ENCODE results near the gene PLCB4. TPM values are rescaled to one million over a fixed set of nuclear protein-coding genes. Genes with fewer than 3 reads are reported as not detected.

Gene PLCB4
- total RNA-seq, 2 experiments from 2014 or later: not detected

DNA sequence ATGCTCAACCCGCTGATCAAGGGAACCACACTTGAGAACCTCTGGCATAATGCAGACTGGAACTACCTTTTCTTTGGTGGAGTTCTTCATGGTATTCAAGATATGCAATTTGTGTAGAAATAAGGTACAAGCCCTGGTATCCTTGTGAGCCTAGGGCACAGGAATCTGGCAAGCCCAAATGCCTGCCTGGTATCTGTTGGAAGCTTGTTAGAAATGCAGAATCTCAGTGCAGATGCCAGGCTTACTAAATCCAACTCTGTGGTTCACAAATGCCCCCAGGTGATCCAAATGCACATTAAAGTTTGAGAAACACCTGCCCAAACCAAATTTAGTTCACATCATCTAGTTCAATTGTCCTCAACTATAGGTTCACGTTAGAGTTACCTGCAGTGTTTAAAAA, 285.7 kb downstream of the PLCB4 start:
- CTCF ChIA-PET: no interaction called here
- H3K27me3 Mint-ChIP-seq: no peaks in the 10 kb centered on the region
- H3K4me1 Mint-ChIP-seq: no peaks in the 10 kb centered on the region
- H3K9me3 Mint-ChIP-seq: no peaks in the 10 kb centered on the region
- no peaks in the 10 kb centered on the region for H3K36me3 Mint-ChIP-seq (ENCODE audit: low read depth)
- DNase-seq: no peak
- POLR2A ChIA-PET: interaction anchor here (0.7 kb wide), 1 partner anchor 24 kb away, joined by 3 read pairs; no protein-coding TSS in a partner anchor
- H3K27ac Mint-ChIP-seq: no peak overlapping the region
- H3K4me3 Mint-ChIP-seq: no peak overlapping the region

DNA sequence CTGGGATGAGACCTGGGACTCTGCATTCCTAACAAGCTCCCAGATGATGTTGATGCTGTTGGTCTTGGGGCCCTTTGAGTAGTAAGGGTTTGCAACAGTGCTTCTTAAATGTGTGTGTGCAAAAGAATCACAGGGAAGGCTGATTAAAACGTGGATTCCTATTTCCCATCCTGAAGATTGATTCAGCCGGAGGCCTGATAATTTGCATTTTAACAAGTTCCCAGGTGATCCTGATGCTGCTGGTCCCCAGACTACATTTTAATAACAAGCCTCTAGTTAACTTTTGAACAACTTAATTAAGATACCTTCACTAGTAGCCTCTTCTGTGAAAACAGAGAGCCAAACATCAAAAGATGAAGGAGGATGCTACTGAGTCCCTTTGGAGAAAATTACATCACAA, 289.1 kb downstream of the PLCB4 start:
- POLR2A ChIA-PET: no interaction called here
- H3K4me1 Mint-ChIP-seq: no peaks in the 10 kb centered on the region
- CTCF ChIA-PET: no interaction called here

GRCh38 chr20:9359561-9360308, 290.8 kb downstream of the PLCB4 start:
- no peaks in the 10 kb centered on the region for H3K36me3 Mint-ChIP-seq (ENCODE audit: low read depth)
- no peak overlapping the region for H3K27ac Mint-ChIP-seq
- no peaks in the 10 kb centered on the region for H3K27me3 Mint-ChIP-seq
- no peaks in the 10 kb centered on the region for H3K4me1 Mint-ChIP-seq
- no peak for DNase-seq
- no peak overlapping the region for H3K4me3 Mint-ChIP-seq
- ChIA-PET CTCF (no interaction called here), POLR2A (no interaction called here)
- H3K9me3 Mint-ChIP-seq: no peaks in the 10 kb centered on the region

More for the DNA sequence above, 289.1 kb downstream of the PLCB4 start:
- Mint-ChIP-seq H3K4me3 (no peak overlapping the region), H3K27ac (no peak overlapping the region), H3K9me3 (no peaks in the 10 kb centered on the region), H3K27me3 (no peaks in the 10 kb centered on the region), H3K36me3 (ENCODE audit: low read depth) (no peaks in the 10 kb centered on the region)
- DNase-seq: no peak

DNA sequence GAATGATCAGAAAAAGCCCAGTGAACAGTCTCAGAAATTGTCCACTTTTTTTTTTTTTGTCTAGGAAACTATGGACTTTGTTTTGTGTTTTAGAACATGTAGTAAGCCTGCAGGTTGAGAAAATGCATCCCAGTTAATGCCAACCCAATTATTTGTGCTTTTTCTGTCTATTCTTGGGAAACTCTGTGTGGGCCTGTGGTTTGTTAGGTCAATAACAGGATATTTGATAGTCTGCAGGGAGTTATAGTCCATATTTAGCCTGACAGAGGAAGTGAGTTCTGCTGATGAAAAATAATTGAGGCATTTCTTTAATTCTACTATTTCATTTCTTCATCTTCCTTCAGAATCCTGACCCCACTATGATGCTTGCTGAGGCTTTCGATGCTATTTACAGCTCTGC, 291.5 kb downstream of the PLCB4 start:
- no peak overlapping the region for H3K27ac Mint-ChIP-seq
- H3K4me1 Mint-ChIP-seq: no peaks in the 10 kb centered on the region
- POLR2A ChIA-PET: no interaction called here
- no peak overlapping the region for H3K4me3 Mint-ChIP-seq
- H3K27me3 Mint-ChIP-seq: no peaks in the 10 kb centered on the region
- CTCF ChIA-PET: no interaction called here
- no peaks in the 10 kb centered on the region for H3K36me3 Mint-ChIP-seq (ENCODE audit: low read depth)
- no peaks in the 10 kb centered on the region for H3K9me3 Mint-ChIP-seq
- DNase-seq: no peak

GRCh38 chr20:9363673-9364072, 294.8 kb downstream of the PLCB4 start:
- Mint-ChIP-seq H3K36me3 (ENCODE audit: low read depth) (no peaks in the 10 kb centered on the region), H3K27ac (no peak overlapping the region), H3K9me3 (no peaks in the 10 kb centered on the region), H3K4me1 (no peaks in the 10 kb centered on the region), H3K27me3 (no peaks in the 10 kb centered on the region), H3K4me3 (no peak overlapping the region)
- no peak for DNase-seq
- CTCF ChIA-PET: no interaction called here
- POLR2A ChIA-PET: no interaction called here

- Mint-ChIP-seq H3K4me3 (no peak overlapping the region), H3K4me1 (no peaks in the 10 kb centered on the region), H3K27me3 (no peaks in the 10 kb centered on the region), H3K27ac (no peak overlapping the region), H3K9me3 (no peaks in the 10 kb centered on the region), H3K36me3 (ENCODE audit: low read depth) (no peaks in the 10 kb centered on the region)
- ChIA-PET CTCF (no interaction called here), POLR2A (no interaction called here)
- no peak for DNase-seq
These were observed 298.4 kb downstream of the PLCB4 start for GRCh38 chr20:9367328-9367727.

- no peak for DNase-seq
- Mint-ChIP-seq H3K9me3 (no peaks in the 10 kb centered on the region), H3K4me1 (no peaks in the 10 kb centered on the region), H3K4me3 (no peak overlapping the region), H3K27ac (no peak overlapping the region), H3K36me3 (ENCODE audit: low read depth) (no peaks in the 10 kb centered on the region), H3K27me3 (peaks cover 1% of the 10 kb centered on the region)
- CTCF ChIA-PET: no interaction called here
- POLR2A ChIA-PET: no interaction called here
These were observed 298.9 kb downstream of the PLCB4 start for GRCh38 chr20:9367746-9368145.

DNA sequence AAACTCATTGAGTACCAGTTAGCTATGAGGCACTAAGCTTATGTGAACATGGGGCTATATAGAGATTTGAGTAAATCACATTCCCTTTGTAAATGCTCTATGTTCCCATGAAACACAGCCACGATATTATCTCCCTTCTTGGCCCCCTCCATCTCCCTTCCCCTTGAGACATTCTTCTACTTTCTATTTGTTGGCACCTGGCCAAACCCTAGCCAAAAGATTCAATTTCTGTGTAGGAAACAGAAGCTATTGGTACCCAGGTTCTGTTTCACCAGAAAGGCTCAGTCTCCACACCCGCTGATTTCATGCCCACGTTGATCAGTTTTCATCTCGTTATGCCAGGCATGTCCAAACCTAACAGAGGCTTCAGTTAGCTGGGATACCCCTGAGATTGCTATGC, 300.0 kb downstream of the PLCB4 start:
- no peak for DNase-seq
- H3K9me3 Mint-ChIP-seq: no peaks in the 10 kb centered on the region
- CTCF ChIA-PET: no interaction called here

DNA sequence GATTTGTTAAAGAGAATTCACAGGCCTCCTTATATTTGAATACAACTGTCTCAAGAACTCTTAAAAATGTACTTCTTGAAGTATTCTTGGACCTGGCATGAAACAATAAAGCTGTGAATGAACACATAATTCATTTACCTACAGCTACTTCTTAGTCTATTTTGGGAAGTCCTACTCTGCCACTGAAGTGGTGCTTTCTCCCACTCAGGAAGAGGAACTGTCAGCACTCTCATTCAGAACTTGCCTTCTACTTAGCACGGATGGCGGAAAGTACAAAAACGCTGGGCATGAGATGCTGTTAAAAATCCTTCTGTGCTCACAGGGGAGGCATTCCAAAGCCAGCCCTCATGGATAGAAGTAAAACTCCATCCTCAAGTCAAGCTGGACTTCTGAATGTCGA, 300.7 kb downstream of the PLCB4 start:
- CTCF ChIA-PET: no interaction called here
- no peak overlapping the region for H3K27ac Mint-ChIP-seq
- DNase-seq: no peak
- no peaks in the 10 kb centered on the region for H3K36me3 Mint-ChIP-seq (ENCODE audit: low read depth)
- no peaks in the 10 kb centered on the region for H3K4me1 Mint-ChIP-seq
- no peak overlapping the region for H3K4me3 Mint-ChIP-seq
- no peaks in the 10 kb centered on the region for H3K9me3 Mint-ChIP-seq
- H3K27me3 Mint-ChIP-seq: peaks cover 2% of the 10 kb centered on the region
- POLR2A ChIA-PET: no interaction called here

More for the DNA sequence above, 300.0 kb downstream of the PLCB4 start:
- Mint-ChIP-seq H3K27me3 (peaks cover 2% of the 10 kb centered on the region), H3K4me3 (no peak overlapping the region), H3K27ac (no peak overlapping the region), H3K36me3 (ENCODE audit: low read depth) (no peaks in the 10 kb centered on the region), H3K4me1 (no peaks in the 10 kb centered on the region)
- POLR2A ChIA-PET: no interaction called here

DNA sequence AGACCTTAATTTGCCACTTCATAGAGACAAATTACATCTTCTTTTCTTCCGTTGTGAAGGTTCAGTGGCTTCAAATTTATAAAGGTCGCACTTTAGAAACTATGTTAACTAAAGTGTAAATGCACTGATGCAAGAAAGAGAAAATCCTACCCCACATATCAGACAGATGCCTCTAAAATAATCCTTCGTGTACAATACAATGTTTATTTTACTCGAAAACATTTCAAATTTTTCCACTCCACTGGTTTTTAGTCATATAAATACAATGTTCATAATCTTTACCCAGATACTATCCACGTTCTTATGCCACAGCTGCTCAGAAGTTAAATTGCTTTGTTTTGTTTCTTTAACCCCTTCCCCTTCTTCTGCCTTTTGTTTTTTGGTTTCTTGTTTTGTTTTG, 305.2 kb downstream of the PLCB4 start:
- H3K36me3 Mint-ChIP-seq (ENCODE audit: low read depth): no peaks in the 10 kb centered on the region
- no peak for DNase-seq
- H3K4me1 Mint-ChIP-seq: no peaks in the 10 kb centered on the region
- H3K9me3 Mint-ChIP-seq: no peaks in the 10 kb centered on the region
- H3K4me3 Mint-ChIP-seq: no peak overlapping the region
- peaks cover 2% of the 10 kb centered on the region for H3K27me3 Mint-ChIP-seq
- ChIA-PET POLR2A (no interaction called here), CTCF (no interaction called here)
- H3K27ac Mint-ChIP-seq: no peak overlapping the region

GRCh38 chr20:9374480-9374879, 305.6 kb downstream of the PLCB4 start:
- H3K4me3 Mint-ChIP-seq: no peak overlapping the region
- DNase-seq: no peak
- H3K27me3 Mint-ChIP-seq: peaks cover 2% of the 10 kb centered on the region
- no peak overlapping the region for H3K27ac Mint-ChIP-seq
- no peaks in the 10 kb centered on the region for H3K9me3 Mint-ChIP-seq
- ChIA-PET CTCF (no interaction called here), POLR2A (no interaction called here)
- no peaks in the 10 kb centered on the region for H3K36me3 Mint-ChIP-seq (ENCODE audit: low read depth)
- H3K4me1 Mint-ChIP-seq: no peaks in the 10 kb centered on the region

DNA sequence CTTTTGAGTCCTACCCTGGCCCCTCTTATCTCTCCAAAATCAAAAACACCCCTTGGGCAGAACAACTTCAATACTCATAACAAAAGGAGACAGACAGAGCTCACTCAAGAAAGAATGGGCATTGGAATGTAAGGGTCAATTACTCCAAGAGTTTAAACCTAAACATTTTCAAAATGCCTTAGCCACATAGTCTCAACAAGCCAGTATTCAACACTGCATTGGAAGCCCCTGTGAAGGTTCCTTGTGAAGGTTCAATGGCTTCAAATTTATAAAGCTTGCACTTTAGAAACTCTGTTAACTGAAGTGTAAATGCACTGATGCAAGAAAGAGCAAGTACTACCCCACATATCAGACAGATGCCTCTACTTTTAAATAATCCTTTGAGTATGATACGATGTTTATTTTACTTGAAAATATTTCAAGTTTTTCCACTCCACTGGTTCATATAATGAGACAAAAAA, 306.4 kb downstream of the PLCB4 start:
- no peak for DNase-seq
- ChIA-PET POLR2A (no interaction called here), CTCF (no interaction called here)
- Mint-ChIP-seq H3K4me3 (no peak overlapping the region), H3K27me3 (peaks cover 2% of the 10 kb centered on the region), H3K9me3 (no peaks in the 10 kb centered on the region), H3K36me3 (ENCODE audit: low read depth) (no peaks in the 10 kb centered on the region), H3K4me1 (no peaks in the 10 kb centered on the region), H3K27ac (no peak overlapping the region)

GRCh38 chr20:9377007-9377406, 308.1 kb downstream of the PLCB4 start:
- DNase-seq: no peak
- no peak overlapping the region for H3K27ac Mint-ChIP-seq
- POLR2A ChIA-PET: no interaction called here
- H3K4me1 Mint-ChIP-seq: no peaks in the 10 kb centered on the region
- H3K27me3 Mint-ChIP-seq: peaks cover 2% of the 10 kb centered on the region
- H3K4me3 Mint-ChIP-seq: no peak overlapping the region
- H3K9me3 Mint-ChIP-seq: no peaks in the 10 kb centered on the region
- no peaks in the 10 kb centered on the region for H3K36me3 Mint-ChIP-seq (ENCODE audit: low read depth)
- CTCF ChIA-PET: no interaction called here

Data from activated CD4-positive, alpha-beta T cell treated with anti-CD3 and anti-CD28 coated beads, Interleukin-2, amount 10 ng/mL, durations not matched to agents 7 days and 5 days (primary cell).